Naive thymus-derived CD8-positive, alpha-beta T cell (primary cell): ENCODE measurements around the gene MVB12B. TPM values are rescaled to one million over a fixed set of nuclear protein-coding genes. Genes with fewer than 3 reads are reported as not detected.

ENCODE experiments used
- ATAC-seq, 2 donors: fragments of 150-1000 bp; cut with Tn5 transposase in 1 of 2; sonication (Bioruptor Pico), chemical (Tn5 transposase) in 1 of 2; 1 replicate in 1 of 2; 2 replicates in 1 of 2; pipeline ENCODE4 v1.10.0; 2021; ENCODE audit warnings: mild to moderate bottlenecking in 2 of 2, moderate library complexity in 2 of 2
- POLR2A ChIA-PET: fragments of 350-600 bp; sonication (Branson Sonifier 250); formaldehyde crosslinking; loops from one replicate; lab custom pipeline; 2021; ENCODE audit warnings: antibody characterized with exemption; lab: Charles Lee
- DNase-seq, 10 donors: peaks; one replicate each; pipeline versions ENCODE4 v3.0.0 to v3.0.0-alpha.2; 2020 to 2022
- H3K27ac Mint-ChIP-seq, 10 donors: one replicate each; pipeline ENCODE4 v1.8.0; 2020 to 2022; ENCODE audit warnings: mild to moderate bottlenecking in 10 of 10, mixed read lengths in 10 of 10, moderate library complexity in 4 of 10, inconsistent platforms in 1 of 10
- H3K27me3 Mint-ChIP-seq, 5 donors: one replicate each; pipeline ENCODE4 v1.8.0; 2021 to 2022; ENCODE audit warnings: mixed read lengths in 5 of 5
- H3K36me3 Mint-ChIP-seq, 3 donors: one replicate each; pipeline ENCODE4 v1.8.0; 2020 to 2022; ENCODE audit warnings: mixed read lengths in 3 of 3, mild to moderate bottlenecking in 2 of 3, inconsistent platforms in 1 of 3
- H3K4me1 Mint-ChIP-seq, 4 donors: one replicate each; pipeline ENCODE4 v1.8.0; 2021 to 2022; ENCODE audit warnings: mixed read lengths in 4 of 4
- H3K4me3 Mint-ChIP-seq, 10 donors: one replicate each; pipeline ENCODE4 v1.8.0; 2020 to 2022; ENCODE audit warnings: mild to moderate bottlenecking in 10 of 10, mixed read lengths in 10 of 10, moderate library complexity in 6 of 10, inconsistent platforms in 1 of 10
- H3K9me3 Mint-ChIP-seq, 9 donors: one replicate each; pipeline ENCODE4 v1.8.0; 2020 to 2022; ENCODE audit warnings: mixed read lengths in 9 of 9, mild to moderate bottlenecking in 3 of 9, inconsistent platforms in 1 of 9, moderate library complexity in 1 of 9
- polyA plus RNA-seq, 3 donors: library from polyadenylated mRNA; unstranded; fragments of 300-500 nt; fragmentation: Illumina TruSeq; gene quantifications; one replicate each; pipeline ENCODE4 v1.2.3, GENCODE V29; 2021
- total RNA-seq, 8 experiments: library from RNA in 2 of 8; stranded (reverse) in 2 of 8; gene quantifications; one replicate each; pipeline ENCODE4 v1.2.3 and lab custom pipeline; 2021 to 2026

Gene MVB12B
- total and polyA plus RNA-seq, 5 experiments from 2014 or later = 7.2 to 28.6 (median 12.5) TPM

- POLR2A ChIA-PET = no interaction called here
- peaks cover 0 to 7% (median 0%) of the 10 kb centered on the region in 3 donors for H3K36me3 Mint-ChIP-seq
- H3K4me1 Mint-ChIP-seq = peaks cover 29 to 58% (median 51%) of the 10 kb centered on the region in 4 donors
- ATAC-seq (no peak), DNase-seq (no peak)
- no peak overlapping the region for H3K4me3 Mint-ChIP-seq
- H3K9me3 Mint-ChIP-seq = peaks cover 0 to 4% (median 0%) of the 10 kb centered on the region in 9 donors
- no peaks in the 10 kb centered on the region for H3K27me3 Mint-ChIP-seq
- no peak overlapping the region for H3K27ac Mint-ChIP-seq
Measured at GRCh38 chr9:126408004-126408403, 81.4 kb downstream of the MVB12B start.

GRCh38 chr9:126410229-126410628 lies 83.6 kb downstream of the MVB12B start:
- no peak for DNase-seq
- H3K27ac Mint-ChIP-seq = peak overlapping the region in 9 of 10 donors; percentile 28 to 96 (median 89)
- H3K9me3 Mint-ChIP-seq = peaks cover 0 to 4% (median 0%) of the 10 kb centered on the region in 9 donors
- no peaks in the 10 kb centered on the region for H3K27me3 Mint-ChIP-seq
- ATAC-seq = no peak
- H3K4me1 Mint-ChIP-seq = peaks cover 28 to 67% (median 52%) of the 10 kb centered on the region in 4 donors
- peaks cover 0 to 2% (median 0%) of the 10 kb centered on the region in 3 donors for H3K36me3 Mint-ChIP-seq
- peak overlapping the region in 4 of 10 donors; percentile 3 to 78 (median 56) for H3K4me3 Mint-ChIP-seq
- POLR2A ChIA-PET = interaction anchor here (1.0 to 1.6 kb wide), 4 partner anchors 11 to 60 kb away, joined by 3 to 12 read pairs (median 5); no protein-coding TSS in a partner anchor

GRCh38 chr9:126411225-126411947 lies 84.8 kb downstream of the MVB12B start:
- peaks cover 0 to 4% (median 0%) of the 10 kb centered on the region in 9 donors for H3K9me3 Mint-ChIP-seq
- H3K36me3 Mint-ChIP-seq = peaks cover 0 to 5% (median 0%) of the 10 kb centered on the region in 3 donors
- DNase-seq (peak in 7 of 10 donors; percentile 16 to 89 (median 62)), ATAC-seq (peak; percentile 93 to 96)
- H3K4me1 Mint-ChIP-seq = peaks cover 35 to 75% (median 56%) of the 10 kb centered on the region in 4 donors
- POLR2A ChIA-PET = interaction anchor here (0.7 to 1.3 kb wide), 7 partner anchors 12 to 61 kb away, joined by 3 to 12 read pairs (median 3); no protein-coding TSS in a partner anchor
- no peaks in the 10 kb centered on the region for H3K27me3 Mint-ChIP-seq
- peak overlapping the region; percentile 74 to 90 (median 84) for H3K4me3 Mint-ChIP-seq
- H3K27ac Mint-ChIP-seq = peak overlapping the region; percentile 84 to 96 (median 92)

- Mint-ChIP-seq H3K27me3 (no peaks in the 10 kb centered on the region), H3K4me1 (peaks cover 37 to 75% (median 56%) of the 10 kb centered on the region in 4 donors), H3K27ac (peak overlapping the region; percentile 84 to 96 (median 92)), H3K36me3 (peaks cover 0 to 5% (median 0%) of the 10 kb centered on the region in 3 donors), H3K4me3 (peak overlapping the region; percentile 74 to 90 (median 84)), H3K9me3 (peaks cover 0 to 4% (median 0%) of the 10 kb centered on the region in 9 donors)
- DNase-seq (no peak), ATAC-seq (peak; percentile 2 to 6)
- POLR2A ChIA-PET = interaction anchor here (1.1 to 1.5 kb wide), 5 partner anchors 53 to 61 kb away, joined by 3 to 7 read pairs (median 5); no protein-coding TSS in a partner anchor
Measured at GRCh38 chr9:126411948-126412284, 85.3 kb downstream of the MVB12B start.

- Mint-ChIP-seq H3K4me1 (peaks cover 44 to 82% (median 59%) of the 10 kb centered on the region in 4 donors), H3K9me3 (peaks cover 0 to 4% (median 0%) of the 10 kb centered on the region in 9 donors), H3K27ac (peak overlapping the region in 8 of 10 donors; percentile 12 to 91 (median 85)), H3K27me3 (no peaks in the 10 kb centered on the region), H3K4me3 (peak overlapping the region; percentile 11 to 90 (median 82)), H3K36me3 (peaks cover 0 to 9% (median 4%) of the 10 kb centered on the region in 3 donors)
- DNase-seq = no peak
- no peak for ATAC-seq
- POLR2A ChIA-PET = interaction anchor here (1.3 to 1.5 kb wide), 2 partner anchors 56 to 59 kb away, joined by 5 to 7 read pairs; no protein-coding TSS in a partner anchor
Measured at GRCh38 chr9:126412905-126413304, 86.3 kb downstream of the MVB12B start.

- Mint-ChIP-seq H3K4me3 (peak overlapping the region in 2 of 10 donors; percentile 11 to 77), H3K27ac (peak overlapping the region in 6 of 10 donors; percentile 6 to 84 (median 60)), H3K36me3 (peaks cover 0 to 9% (median 4%) of the 10 kb centered on the region in 3 donors), H3K9me3 (peaks cover 0 to 4% (median 0%) of the 10 kb centered on the region in 9 donors), H3K27me3 (no peaks in the 10 kb centered on the region), H3K4me1 (peaks cover 44 to 82% (median 59%) of the 10 kb centered on the region in 4 donors)
- no peak for ATAC-seq
- POLR2A ChIA-PET = interaction anchor here (1.5 kb wide), 1 partner anchor 59 kb away, joined by 7 read pairs; no protein-coding TSS in a partner anchor
- DNase-seq = no peak
Measured at GRCh38 chr9:126413391-126414068, 86.9 kb downstream of the MVB12B start.

- H3K27ac Mint-ChIP-seq = peak overlapping the region in 6 of 10 donors; percentile 28 to 78 (median 64)
- POLR2A ChIA-PET = no interaction called here
Measured at GRCh38 chr9:126415741-126416370, 89.2 kb downstream of the MVB12B start.

GRCh38 chr9:126417043-126417442 lies 90.4 kb downstream of the MVB12B start:
- no peak for ATAC-seq
- DNase-seq = no peak
- H3K4me1 Mint-ChIP-seq = peaks cover 27 to 72% (median 43%) of the 10 kb centered on the region in 4 donors
- POLR2A ChIA-PET = interaction anchor here (0.5 to 0.6 kb wide), 2 partner anchors 21 to 83 kb away, joined by 4 read pairs; no protein-coding TSS in a partner anchor
- no peak overlapping the region for H3K4me3 Mint-ChIP-seq
- H3K27me3 Mint-ChIP-seq = no peaks in the 10 kb centered on the region
- H3K36me3 Mint-ChIP-seq = peaks cover 0 to 16% (median 7%) of the 10 kb centered on the region in 3 donors
- H3K27ac Mint-ChIP-seq = peak overlapping the region in 3 of 10 donors; percentile 34 to 85 (median 63)
- no peaks in the 10 kb centered on the region for H3K9me3 Mint-ChIP-seq

More at GRCh38 chr9:126415741-126416370, 89.2 kb downstream of the MVB12B start:
- Mint-ChIP-seq H3K4me1 (peaks cover 37 to 76% (median 46%) of the 10 kb centered on the region in 4 donors), H3K9me3 (peaks cover 0 to 4% (median 0%) of the 10 kb centered on the region in 9 donors), H3K27me3 (no peaks in the 10 kb centered on the region), H3K36me3 (peaks cover 0 to 12% (median 4%) of the 10 kb centered on the region in 3 donors), H3K4me3 (no peak overlapping the region)
- DNase-seq = no peak
- no peak for ATAC-seq

- Mint-ChIP-seq H3K27ac (peak overlapping the region in 3 of 10 donors; percentile 22 to 85 (median 73)), H3K4me3 (no peak overlapping the region), H3K4me1 (peaks cover 27 to 72% (median 40%) of the 10 kb centered on the region in 4 donors), H3K9me3 (no peaks in the 10 kb centered on the region), H3K27me3 (no peaks in the 10 kb centered on the region), H3K36me3 (peaks cover 0 to 19% (median 9%) of the 10 kb centered on the region in 3 donors)
- ATAC-seq (no peak), DNase-seq (no peak)
- POLR2A ChIA-PET = no interaction called here
Measured at GRCh38 chr9:126417684-126418083, 91.1 kb downstream of the MVB12B start.

- H3K27me3 Mint-ChIP-seq = no peaks in the 10 kb centered on the region
- H3K36me3 Mint-ChIP-seq = peaks cover 0 to 20% (median 9%) of the 10 kb centered on the region in 3 donors
- ATAC-seq = no peak
- no peaks in the 10 kb centered on the region for H3K9me3 Mint-ChIP-seq
- H3K4me3 Mint-ChIP-seq = no peak overlapping the region
- H3K4me1 Mint-ChIP-seq = peaks cover 27 to 72% (median 39%) of the 10 kb centered on the region in 4 donors
- H3K27ac Mint-ChIP-seq = peak overlapping the region in 2 of 10 donors; percentile 12 to 54
- POLR2A ChIA-PET = no interaction called here
- no peak for DNase-seq
Measured at GRCh38 chr9:126418608-126419007, 92.0 kb downstream of the MVB12B start.

GRCh38 chr9:126419475-126419874 lies 92.8 kb downstream of the MVB12B start:
- H3K4me3 Mint-ChIP-seq = no peak overlapping the region
- DNase-seq (no peak), ATAC-seq (no peak)
- no peaks in the 10 kb centered on the region for H3K27me3 Mint-ChIP-seq
- H3K27ac Mint-ChIP-seq = peak overlapping the region in 1 of 10 donors; percentile 30
- H3K4me1 Mint-ChIP-seq = peaks cover 31 to 76% (median 45%) of the 10 kb centered on the region in 4 donors
- peaks cover 0 to 25% (median 9%) of the 10 kb centered on the region in 3 donors for H3K36me3 Mint-ChIP-seq
- no peaks in the 10 kb centered on the region for H3K9me3 Mint-ChIP-seq
- POLR2A ChIA-PET = interaction anchor here (1.0 kb wide), 1 partner anchor 51 kb away, joined by 3 read pairs; no protein-coding TSS in a partner anchor
